Stimulated activated CD4-positive, alpha-beta T cell treated with anti-CD3 and anti-CD28 coated beads, Interleukin-2, amount 100 ng/mL, for 24 hours (primary cell): Measurements from ENCODE around the gene SNX11.

Source experiments
- DNase-seq, 2 donors: peaks; one replicate each; pipeline ENCODE4 v3.0.0-alpha.2; 2020

Gene SNX11

DNA sequence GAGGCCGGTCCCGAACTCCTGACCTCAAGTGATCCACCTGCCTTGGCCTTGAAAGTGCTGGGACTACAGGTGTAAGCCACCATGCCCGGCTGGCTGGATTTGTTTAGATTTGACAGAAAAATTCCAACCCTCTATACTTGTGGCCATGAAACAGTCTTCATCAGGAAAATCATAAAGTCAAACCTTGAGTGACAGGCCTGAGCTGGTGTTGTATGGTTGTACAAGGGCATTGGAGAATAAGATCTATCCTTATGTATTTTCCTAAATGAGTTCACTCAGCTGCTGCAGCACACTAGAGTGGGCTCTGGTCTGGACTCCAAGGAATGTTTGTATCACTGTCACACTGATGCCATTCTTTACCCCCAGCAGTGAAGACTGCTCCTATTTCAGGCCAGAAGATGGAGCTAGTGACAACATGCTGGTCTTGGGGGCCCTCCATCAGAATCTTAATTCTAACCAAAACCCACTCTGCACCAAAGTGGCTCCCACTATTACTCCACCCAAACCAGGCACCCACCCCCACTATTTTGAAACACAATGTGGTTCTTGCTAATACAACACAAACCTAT is 27.4 kb downstream of the SNX11 start:
- no peak for DNase-seq

DNA sequence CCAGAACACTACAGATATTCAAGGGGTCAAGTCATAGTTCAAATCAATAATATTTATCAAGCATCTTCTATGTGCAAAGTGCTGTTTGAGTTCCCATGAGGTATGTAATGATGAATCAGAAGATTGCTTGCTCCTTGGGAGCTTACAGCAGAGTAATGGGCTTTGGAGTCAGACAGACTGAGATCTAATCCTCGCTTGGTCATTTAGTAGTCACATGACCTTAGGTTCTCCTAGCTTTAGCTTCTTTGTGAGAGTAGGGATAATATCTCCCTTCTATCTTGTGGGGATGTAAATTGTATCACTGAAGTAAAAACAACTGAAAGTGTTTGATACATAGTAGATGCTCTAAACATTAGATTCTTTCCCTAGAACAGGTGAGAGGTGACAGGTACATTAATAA is 30.1 kb downstream of the SNX11 start:
- DNase-seq, result no peak

DNA sequence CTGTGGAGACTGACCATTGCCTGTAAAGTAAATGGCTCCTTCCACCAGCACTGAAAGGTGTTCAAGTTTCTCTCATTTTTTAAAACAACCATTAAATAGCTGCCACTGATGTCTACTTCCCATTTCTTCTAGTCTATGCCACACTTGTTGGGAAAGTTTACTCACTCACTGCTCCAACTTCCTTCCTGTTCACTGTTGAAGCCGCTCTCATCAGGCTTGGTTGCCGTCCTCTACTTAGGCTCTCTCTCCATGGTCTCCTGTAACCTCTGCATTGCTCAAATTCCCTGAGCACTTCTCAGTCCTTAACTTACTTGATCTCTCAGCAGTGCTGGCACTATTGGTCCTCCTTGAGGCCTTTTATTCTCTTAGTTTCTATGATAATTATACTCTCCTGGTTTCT is 32.4 kb downstream of the SNX11 start:
- no peak for DNase-seq

DNA sequence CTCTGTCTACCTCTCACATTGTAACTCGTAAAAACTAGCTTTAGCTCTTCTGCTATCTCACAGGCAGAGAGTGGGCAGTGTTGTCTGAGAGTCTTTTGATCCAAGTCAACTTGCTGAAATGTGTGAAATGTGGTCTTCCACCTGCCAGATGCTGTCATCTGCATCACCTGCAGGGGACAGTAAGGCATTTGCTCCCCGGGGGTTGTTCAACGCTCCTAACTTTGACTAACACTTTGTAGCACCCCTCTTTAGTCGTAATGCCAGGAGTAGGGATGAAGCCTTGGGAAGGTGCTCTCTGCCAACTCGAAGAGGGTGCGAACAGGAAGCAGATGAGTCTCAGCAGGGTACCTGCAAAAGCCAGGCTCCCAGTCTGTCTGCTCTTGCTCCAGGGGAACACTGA is 36.1 kb downstream of the SNX11 start:
- no peak for DNase-seq

DNA sequence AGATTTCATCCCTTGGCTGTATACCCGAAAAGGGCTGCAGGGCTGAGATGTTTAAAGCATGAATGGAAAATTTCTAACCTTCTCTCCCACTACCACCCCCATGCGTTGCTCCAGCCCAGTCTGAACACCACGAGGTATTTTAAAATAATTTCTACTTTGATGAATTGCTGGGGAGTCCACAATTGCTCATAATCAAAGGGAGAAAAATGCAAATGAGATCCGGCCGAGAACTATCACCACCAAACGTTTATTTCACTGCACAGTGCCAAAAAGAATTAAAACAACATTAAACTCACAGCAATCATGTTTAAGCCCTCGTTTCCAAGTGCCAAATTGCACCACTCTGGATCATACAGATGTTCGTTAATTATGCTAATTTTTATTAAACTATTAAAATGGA is 36.7 kb downstream of the SNX11 start:
- no peak for DNase-seq

DNA sequence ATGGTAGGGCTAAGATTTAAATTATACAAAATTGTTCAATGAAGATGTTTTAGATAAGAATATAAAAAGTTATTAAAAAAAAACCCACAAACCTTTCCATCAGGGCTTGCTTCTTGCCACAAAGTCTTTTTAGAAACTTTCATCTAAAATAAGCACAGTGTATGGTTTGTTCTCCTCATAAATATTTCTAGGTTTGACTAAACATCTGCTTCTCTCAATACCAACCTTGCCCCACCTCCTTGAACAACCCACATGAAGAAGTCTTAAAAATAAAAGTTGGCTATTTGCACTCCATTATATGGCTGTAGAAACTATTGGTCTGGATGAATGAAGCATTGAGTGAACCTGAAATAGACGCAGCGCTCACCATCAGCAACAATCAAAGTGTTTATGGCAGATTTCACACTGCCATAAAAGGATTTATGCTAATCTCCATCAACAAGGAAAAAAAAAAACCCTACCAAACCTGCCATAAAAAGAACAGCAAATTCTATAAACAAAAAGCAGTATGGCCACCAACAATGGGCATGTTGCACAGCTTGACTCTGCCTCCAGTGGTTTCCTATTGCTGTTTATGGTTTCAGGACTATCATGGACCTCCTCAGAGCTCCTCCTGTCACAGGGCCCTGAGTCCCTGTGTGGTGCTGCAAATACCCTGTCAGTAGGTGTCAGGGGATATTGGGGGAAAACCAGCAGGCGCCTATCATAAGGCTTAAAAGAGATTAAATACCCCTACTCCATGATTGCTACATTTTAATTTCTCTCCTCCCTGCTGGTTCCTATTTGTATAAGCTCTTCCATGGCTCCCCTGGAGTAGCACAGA is 37.6 kb downstream of the SNX11 start:
- no peak for DNase-seq

DNA sequence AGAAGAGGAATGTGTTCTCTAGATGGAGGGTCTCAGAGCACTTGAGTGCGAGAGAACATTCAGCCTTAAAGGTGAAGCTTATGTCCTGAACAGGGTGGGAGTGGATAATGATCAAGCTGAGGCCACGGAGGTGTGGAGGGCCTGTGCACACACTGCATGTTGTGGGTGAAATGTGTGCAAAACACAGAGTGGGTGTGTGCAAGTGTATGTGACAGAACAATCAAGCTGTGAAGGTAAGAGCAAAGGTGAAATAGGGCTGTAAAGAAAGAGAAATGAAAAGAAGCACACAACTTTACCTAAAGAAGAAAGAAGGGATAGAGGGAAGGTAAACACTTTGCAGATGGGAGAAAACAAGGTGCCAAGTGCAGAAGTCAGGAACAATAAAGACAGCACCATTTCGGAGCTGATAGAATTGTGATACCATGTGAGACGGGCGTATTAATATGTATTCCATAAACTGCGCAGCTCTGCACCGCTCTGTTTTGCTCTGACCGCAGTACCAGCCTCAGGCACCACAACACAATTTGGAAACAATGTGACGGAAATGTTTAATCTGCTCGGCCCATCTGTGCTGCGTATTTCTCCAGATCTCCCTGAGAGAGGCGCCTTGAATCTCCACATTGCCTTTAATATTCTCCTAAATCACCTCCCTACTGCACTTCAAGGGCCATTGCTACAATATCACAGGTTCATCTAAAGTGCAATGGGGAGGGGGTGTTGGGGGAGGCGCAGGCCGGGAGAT is 40.6 kb downstream of the SNX11 start:
- DNase-seq, result no peak

DNA sequence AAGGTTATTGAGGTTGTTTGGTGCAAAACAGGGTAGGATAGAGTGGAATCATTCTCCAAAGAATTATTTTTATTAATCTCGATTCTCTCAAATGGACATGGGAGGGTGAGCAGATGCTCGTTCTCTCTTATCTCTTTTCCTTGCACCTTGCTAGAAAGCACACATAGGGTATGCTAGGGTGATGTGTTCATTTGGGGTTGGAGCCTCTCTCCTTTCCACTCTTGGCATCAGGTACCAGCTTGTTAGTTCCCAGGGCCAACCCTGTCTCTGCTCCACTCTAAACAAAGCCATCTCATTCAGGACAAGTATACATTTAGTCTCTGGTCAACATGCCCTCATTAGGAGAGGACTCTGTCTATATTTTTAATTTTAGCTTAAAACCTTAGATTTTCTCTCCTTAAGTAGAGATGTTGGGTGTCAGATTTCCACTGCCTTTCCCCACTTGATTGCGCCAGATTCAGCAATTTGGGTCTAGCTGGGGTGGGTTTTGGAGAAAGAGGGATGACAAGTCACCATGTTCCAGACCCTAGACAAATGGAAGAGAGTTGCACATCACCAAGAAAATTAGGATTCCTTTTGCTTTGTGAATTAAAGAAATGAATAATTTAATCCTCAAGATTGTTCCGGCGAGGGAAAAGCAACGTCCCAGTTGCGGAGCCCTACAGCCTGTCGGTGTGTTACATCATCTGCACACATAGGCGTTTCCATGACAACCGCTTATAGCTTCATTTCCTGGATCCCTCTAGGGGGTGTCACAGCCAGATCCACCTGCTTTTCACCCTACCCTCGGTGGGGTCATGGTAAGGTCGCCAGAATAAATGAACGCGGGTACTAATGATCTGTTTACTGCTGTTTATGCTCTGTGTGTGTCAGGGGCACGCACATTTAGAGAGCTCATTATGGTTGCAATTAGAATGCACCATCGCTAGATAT is 41.6 kb downstream of the SNX11 start:
- no peak for DNase-seq

DNA sequence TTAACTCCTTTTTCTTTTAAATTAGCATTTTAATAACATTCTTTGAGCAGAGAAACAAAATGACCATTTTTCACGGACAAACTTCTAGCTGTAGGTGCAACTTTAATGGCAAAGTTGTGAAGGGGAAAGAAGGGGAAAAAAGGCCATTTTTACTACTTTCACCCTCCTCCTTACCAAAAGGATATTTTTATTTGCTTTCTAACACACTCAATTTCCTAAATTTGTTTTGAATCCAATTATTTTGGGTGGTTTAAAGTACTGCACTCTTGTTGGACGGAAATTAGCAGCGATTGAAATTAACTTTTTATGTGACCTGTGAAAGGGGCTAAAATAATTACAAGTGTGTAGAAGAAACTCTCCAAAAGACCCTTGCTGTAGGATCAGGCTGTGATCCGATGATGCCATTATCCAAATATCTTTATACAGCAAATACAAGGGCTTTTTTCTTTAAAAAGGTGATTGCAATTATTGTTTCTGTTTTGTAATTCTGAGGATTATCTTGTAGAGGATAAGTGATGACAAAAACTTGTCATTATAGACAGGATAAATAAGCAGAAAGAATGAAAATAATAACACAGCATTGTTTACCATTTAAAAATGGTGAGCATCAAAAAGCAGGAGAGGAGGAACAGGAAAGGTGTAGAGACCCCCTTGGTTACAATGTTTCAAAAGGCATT is 42.4 kb downstream of the SNX11 start:
- no peak for DNase-seq

DNA sequence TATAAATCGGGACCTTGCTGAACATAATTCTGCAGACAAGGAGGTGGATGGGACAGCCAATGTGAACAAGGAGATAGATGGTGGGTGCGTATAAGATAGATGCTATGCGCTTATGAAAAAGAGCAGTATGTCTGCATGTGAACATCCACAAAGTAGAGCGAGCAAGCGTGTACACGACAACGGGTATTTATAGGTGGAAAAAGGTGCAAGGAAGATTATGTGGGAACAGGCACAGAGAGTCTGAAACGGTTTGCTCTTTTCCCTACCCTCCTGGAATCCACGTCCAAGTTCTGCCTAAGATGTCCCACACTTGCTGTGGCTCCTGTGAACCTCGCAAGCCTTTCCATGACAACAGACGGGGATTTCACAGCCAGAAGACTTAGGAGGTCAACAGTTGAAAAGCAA is 43.0 kb downstream of the SNX11 start:
- DNase-seq, result no peak

DNA sequence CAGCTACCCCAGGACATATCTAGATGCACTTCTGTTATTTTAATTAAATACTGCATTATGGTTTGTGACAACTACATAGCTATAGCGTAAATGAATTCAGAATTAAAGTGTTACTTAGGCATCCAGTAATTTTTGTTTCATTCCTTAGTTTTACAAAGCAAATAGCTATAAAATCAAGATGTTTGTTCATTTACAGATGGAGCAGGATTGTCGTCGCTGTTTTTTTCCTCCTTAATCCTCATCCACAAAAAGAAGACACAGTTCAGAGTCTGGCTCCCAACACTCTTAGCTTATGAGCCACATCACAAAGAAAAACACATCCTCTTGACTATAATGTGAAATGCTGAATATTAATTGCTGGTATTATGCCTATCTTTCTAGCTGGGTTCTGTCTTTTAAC is 43.7 kb downstream of the SNX11 start:
- DNase-seq, result no peak

DNA sequence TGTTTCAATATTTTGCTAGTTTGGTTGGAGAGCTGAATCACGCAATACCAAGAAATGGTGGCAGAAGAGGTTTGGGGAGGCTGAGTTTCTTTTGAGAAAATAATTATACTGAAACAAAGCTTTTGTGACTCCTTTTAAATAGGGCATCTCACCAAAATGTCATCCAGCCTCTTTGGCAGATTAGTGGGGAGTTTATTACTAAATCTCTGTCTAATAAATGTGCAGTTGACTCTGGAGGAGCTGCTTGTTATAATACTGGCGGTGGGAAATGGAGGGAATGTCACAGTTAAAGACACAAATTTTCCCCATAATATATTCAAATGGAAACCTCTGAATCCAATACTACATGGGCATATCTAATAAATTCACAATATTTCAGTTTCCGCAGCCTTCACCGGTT is 44.7 kb downstream of the SNX11 start:
- no peak for DNase-seq

DNA sequence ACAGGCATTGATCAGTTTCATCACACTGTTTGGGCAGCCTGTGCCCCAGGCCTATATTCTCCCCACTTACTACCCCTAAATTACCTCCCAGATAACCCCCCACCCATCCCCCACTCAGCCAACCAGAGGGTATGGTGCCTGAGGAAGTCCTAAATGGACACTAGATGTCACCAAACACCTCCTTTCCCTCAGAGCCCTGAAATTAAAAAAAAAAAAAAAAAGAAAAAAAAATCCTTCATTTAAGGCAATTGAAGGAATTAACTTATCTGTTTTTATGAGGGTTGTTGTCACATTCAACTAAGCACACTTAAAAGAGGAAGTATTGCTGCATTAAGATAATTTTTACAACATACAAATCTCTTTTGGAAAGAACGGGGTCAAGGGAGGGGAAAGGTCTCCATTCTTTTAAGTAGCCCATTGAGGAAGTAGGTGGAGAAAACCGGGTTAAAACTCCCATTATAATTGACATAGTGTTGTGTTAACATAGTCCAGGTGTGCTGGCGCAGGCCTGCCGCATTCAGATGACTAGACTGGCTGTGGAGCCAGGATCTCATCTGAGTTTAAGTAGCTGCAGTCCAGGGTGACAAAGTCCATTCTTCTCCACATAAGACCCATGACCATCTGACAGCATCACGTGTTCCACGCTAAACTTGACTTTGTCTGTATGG is 46.3 kb downstream of the SNX11 start:
- DNase-seq, result no peak

DNA sequence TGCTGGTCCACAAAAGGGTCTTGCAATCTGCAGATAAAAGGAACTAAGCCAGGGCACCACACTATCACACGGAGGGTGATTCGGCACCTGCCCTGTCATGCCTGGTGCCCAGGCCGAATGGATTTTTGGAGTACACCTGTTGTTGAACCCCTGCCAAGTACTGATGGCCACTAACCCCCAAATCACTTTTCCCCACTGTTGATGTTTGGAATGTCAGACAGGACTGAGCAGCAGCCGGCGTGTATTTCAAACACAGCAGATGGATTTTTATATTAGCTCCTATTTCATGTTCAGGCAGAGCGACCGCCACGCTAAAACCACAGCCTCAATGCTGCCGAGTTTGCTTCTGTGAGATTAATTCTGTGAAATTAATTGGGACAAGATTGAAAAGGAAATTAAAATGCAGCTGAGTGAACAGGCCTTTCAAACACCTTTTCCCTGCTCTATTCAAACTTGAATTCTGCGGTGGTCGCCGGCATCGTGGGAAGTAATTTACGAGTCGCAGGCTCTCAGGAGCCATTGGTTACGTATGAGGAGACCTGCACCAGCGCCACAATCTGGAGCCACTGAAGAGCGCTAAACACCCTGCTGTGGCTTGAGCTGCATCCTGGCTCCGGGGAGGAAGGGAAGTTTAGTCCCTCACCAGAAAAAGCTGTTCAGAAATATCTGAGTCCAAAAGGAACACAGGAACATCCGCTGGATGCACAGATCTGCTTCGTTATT is 48.5 kb downstream of the SNX11 start:
- DNase-seq, result no peak

DNA sequence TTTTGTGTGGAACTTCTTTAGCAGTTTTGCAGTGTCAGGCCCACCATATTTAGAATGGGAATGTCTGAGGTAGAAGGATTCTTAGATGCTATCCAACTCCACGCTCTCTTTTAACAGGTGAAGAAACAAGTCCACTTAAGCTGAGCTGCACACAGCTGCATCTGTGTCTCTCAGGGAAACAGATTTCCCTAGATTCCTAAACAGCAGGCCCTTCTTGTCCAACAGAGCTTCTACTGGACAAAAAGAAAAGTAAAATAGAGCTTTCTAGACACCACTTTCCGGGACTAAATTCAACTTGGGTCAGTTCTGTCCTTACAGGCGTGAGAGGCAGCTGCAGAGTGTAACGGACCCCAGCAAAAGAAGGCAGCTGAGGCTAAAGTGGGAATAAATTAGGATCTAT is 51.7 kb downstream of the SNX11 start:
- DNase-seq, result no peak

DNA sequence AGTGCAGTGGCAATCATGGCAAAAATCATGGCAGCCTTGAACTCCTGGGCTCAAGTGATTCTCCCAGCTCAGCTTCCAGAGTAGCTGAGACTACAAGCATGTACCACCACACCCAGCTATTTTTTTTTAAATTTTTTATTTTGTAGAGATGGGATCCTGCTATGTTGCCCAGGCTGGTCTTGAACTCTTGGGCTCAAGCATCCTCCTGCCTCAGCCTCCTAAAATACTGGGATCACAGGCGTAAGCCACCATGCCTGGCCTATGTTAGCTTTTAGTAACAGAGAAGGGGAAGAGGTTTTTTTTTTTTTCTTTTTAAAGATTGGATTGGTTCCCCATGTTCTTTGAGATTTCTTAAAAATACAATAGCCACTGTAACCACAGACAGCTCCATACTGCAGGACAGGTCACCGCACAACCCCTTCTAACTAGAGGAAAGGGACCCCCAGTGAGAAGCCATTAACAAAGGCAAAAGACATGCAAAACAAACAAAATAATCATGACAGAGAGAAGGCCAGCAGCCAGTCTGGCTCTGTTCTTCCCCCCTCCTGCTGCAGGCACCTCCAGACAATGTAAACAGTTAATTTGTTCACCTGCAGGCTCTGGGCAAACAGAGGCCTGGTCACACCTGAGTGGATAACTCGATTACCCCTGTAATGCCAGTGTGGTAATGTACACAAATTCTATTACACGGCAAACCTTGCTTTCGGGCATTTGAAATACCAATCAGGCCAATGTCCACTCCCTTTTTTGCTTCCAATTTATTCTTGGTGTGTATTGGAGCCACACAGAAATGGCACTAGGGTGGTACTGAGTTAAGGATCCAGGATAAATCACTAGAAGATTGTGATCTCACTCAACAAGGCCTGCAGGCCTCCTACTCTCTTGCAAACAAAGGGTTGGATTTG is 52.9 kb downstream of the SNX11 start:
- no peak for DNase-seq

DNA sequence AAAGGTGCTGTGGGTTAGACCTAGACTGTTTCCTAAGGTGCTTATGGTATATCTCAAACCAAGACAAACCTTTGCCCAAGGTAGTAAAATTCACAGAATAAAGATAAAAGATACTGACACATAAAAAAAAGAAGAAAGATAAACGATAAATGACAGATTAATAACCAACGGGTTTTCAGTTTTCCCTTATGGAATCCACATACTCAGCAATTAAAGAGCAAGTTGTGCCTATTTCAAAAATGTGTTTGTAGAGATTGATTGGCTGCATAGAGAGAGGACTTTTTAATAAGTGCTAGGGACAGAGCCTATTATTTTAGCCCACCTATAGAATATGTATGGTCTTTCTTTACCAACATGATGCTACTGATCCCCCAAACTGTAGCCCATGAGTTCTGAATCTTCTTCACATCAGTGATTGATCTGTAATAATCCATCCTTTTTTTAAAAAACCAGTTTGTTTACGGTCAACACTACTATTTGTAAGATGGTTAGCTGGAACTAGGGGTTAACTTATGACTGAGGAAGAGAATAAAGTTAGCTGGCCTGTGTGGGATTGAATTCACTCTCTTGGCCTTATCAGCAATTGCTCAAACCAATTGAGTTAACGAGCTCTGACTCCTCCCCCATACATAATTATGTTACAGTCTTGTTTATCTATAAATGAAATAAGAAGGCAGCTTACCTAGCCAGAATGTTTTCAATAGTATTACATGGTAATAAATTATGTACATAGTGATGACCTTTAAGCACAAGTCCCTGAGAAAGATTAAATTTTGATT is 53.8 kb downstream of the SNX11 start:
- no peak for DNase-seq

DNA sequence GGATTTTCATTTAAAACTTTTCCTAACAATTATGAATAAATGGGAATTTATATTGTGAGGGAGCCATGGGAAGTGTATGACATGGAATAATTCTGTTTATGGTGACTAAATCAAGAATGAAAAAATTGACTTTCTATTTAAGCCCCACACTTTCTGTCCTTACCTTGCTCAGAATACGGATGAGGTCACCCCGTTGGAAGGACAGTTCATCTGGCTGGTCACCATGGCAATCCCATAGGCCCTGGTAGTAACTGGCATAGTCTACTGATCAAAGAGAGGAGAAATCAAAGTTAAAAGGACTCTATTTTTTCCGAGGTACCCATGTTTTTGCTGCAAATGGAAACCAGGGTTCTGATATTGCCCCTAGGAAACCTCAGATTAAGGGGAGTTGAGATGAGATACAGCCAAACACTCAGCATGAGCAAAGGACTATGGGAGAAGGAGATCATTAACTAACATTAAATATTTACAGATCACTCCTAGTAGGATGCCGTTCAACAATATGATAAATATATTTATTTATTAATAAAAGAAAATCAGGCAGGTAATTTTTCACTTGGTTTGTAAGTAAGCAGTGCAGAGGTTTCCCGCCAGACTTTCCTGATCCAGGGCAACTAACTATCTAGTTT is 54.9 kb downstream of the SNX11 start:
- DNase-seq, result no peak
